ENCODE data around the gene DELE1.

The DELE1 gene

DNA sequence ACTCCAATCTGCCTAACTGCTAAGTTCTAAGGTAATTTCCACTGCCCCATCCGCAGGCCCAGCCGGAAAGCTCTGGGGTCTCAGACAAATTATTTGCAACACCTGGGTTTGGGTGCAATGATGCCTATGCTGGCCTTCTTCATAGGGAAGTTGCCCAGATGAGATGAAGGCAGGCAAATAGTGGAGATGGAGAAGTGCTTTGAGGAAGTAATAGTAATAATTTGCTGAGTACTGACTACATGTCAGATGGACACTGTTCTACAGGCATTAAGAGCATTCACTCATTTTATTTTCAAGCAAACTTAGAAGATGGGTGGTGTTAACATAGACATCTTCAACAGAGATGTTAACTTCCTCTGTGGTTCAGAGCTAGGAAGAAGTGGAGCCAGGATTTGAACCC, 30.5 kb downstream of the DELE1 start:
- no peak for DNase-seq (ENCODE audit: extremely low read depth in 1 of 2, low read depth in 1 of 2)

DNA sequence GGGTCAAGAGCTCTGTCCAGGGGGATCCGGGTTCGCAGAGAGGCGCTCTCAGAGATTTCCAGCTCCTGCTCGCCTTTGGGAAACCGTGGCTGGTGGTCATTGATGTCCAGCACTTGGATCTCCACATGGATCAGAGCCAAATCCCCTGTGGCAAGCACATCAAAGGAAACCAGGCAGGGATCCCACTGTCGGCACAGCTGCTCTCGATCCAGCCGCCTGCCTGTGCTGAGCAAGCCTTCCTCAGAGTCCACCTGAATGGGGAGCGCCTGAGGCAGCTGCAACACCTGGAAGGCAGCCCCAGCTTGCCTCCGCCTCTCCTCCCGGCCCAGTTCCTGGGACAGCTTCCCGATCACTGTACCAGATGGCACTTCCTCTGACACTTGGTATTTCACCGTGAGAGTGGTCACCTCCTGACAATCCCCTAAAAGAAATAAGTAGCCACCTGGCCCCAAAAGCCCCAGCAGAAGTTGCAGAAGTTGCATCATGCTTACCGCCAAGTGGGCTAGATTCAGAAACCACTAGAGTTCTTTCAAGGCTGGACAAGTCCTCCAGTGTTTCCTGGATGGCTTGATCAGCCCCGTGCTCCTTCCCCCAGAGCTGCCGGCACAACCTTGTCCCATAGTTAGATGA, 33.8 kb downstream of the DELE1 start:
- DNase-seq (ENCODE audit: extremely low read depth in 1 of 2, low read depth in 1 of 2) = no peak

DNA sequence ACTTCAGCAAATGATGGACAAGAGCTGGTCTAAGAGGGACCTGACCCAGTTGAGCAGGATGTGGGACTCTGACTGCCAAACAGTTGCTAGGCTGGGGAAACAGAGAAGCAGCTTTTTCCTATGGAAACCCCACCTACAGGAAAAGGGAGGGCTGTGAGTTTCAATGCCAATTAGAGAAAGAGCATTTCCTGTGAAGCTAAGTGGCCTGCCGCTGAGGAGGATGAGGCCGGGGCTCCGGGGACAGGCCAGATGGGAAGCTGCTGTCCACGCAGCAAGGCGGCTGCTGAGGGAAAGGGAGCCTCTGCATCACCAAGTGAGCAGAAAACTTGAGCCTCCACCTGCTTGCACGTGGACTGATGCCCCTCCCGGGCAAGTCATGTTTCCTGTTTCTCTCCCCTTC, 34.4 kb downstream of the DELE1 start, which contains the start of gene PCDH12:
TSS of gene PCDH12 (minus strand) at position 90 of the 400 bp plus-strand sequence. CDS start 351 bp downstream, outside the sequence.
- DNase-seq (ENCODE audit: extremely low read depth in 1 of 2, low read depth in 1 of 2) = no peak

DNA sequence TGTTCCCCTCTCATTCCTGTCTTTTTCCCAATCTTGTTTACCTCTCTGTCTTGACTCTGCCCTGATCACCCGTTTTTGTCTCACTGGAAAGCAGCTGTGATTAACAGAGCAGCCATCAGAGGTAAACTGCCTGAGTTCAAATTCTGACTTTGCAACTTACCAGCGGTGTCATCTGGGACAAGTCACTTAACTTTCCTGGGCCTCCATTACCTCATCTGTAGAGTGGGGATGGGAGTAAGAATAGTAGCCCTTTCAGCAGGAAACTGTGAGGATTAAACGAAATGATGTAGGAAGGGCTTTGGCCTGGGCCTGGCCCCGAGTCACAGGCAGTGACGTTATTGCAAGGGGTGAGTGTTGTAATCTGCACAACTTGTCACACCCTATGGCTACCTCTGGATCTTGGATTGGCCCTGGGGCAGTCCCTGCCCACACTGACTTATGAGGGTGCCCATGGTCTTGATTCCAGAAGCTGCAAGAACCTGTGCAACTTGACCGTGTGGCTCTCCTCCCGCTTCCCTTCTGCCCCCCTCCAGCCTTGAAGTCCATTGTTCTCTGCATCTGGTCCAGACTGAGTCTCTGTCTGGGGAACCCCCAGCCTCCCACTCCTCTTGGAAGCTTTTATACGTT, 35.0 kb downstream of the DELE1 start:
- DNase-seq (ENCODE audit: extremely low read depth in 1 of 2, low read depth in 1 of 2) = no peak

DNA sequence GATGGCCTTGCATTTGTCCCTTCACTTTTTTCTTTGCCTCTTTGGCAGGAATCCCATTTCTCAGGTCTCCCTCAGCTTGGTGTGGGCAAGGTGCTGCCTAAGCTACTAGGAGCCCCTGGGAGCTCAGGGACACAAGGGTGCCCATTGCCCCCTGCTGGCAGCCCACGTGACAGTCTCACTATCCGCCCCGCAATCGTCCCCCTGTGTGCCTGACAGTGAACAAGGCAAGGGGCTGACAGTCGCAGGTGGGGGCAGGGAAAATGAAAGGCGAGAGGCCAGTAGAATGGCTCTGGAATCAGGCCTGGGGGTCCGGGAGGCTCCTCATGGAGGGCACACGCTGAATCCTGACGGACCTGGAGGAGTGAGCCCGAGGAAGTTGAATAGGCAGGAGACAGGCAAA, 36.3 kb downstream of the DELE1 start:
- DNase-seq (ENCODE audit: extremely low read depth in 1 of 2, low read depth in 1 of 2) = no peak

DNA sequence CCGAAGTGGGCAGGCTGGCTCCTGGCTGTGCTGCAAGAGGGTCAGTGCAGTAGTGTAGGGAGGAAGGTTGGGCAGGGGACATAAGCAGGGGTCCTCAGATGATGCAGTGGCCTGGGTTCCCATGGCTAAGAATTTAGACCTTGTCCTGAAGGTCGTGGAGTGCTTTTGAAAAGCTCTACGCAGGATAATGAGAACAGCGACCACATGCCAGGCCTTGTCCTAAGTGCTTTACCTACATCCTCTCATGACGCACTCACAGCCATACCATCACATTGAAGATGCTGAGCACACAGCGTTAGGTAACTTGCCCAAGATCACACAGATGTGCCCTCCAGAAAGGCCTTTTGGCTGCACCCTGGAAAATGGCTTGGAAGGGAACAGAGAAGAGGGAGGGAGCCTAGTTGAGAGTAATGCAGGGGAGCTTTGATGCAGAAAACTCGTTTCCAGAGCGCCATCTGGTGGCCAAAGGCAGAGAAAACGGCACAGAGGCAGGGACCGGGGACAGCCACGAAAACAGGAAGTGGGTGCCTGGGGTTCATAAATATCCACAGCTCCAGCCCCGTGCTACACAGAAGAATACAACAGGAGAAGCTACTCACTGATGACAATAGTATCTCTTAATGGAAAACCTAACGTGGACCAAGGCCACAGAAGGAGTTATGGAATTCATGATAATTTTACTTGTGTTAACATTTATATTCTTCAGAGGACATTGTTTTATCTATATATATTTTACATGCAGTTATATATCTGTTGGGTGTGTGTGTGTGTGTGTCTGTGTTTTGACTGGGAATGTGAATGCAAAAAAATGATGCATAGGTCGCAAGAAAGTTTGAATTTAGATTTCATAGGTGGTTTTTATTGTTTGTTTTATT, 37.0 kb downstream of the DELE1 start:
- DNase-seq (ENCODE audit: extremely low read depth in 1 of 2, low read depth in 1 of 2) = peak; percentile 73 to 79

- DNase-seq (ENCODE audit: extremely low read depth in 1 of 2, low read depth in 1 of 2) = no peak
Observed at GRCh38 chr5:141961466-141961865, 37.8 kb downstream of the DELE1 start.

DNA sequence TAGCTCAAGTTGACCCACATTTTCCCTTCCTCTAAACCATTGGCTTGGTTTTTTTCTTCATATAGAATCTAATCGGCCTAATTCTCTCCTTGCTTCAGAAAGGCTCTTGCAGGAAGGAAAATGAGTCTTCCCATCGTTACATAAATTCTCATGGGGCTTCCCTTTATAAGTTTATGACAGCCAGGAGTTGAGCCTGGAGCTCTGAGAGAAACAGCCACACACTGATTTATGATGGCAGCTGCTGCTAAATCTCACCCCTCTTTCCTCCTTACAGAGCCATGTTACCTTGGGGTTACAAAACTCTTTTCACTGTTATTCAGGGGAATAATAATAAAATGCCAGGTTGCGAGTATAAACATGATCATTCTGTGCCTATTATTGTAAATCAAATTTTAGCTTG, 40.0 kb downstream of the DELE1 start:
- no peak for DNase-seq (ENCODE audit: extremely low read depth in 1 of 2, low read depth in 1 of 2)

DNA sequence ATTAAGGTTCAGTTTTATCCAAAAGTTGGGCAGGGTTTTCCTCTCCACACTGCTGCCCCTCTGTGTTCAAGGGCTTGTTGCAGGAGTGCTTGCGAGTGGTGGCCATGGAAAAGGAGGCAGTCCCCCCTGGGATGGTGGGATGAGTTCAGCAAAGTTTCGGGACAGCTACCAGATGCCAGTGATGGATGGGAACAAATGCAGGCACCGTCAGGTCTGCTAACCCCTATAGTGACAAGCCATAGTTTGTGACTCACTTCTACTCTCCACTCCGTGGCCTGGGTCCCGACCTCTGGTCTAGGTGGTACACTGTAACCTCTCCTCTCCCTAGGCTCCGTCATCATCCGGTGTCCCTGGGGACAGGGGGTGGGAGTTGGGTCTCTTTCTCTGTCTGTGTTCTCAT, 41.4 kb downstream of the DELE1 start:
- DNase-seq (ENCODE audit: extremely low read depth in 1 of 2, low read depth in 1 of 2) = no peak

- no peak for DNase-seq (ENCODE audit: extremely low read depth in 1 of 2, low read depth in 1 of 2)
Observed at GRCh38 chr5:141966275-141966962, 42.7 kb downstream of the DELE1 start.

DNA sequence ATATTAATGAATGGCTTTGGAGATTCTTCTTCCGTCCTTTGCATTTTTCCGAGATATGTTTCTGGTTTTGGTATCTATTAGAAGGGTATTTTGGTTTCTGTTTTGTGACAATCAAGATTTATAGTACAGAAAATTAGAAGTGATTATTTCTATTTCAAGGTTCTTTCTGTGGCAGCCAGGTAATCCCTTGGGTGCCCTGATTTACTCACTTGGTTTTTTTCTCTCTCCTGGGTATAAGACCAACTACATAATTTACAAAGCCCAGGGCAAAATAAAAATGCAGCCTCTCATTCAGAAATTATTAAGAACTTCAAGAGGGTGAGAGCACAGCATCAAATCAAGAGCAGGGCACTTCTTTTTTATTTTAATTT, 43.3 kb downstream of the DELE1 start:
- DNase-seq (ENCODE audit: extremely low read depth in 1 of 2, low read depth in 1 of 2) = no peak

GRCh38 chr5:141968914-141969608, 45.4 kb downstream of the DELE1 start, which contains the start of gene RNF14:
Gene RNF14, plus strand, starts transcription at chr5:141969105. Its CDS starts 4,484 bp downstream, at chr5:141973589.
- peak; percentile 92 to 94 for DNase-seq (ENCODE audit: extremely low read depth in 1 of 2, low read depth in 1 of 2)

DNA sequence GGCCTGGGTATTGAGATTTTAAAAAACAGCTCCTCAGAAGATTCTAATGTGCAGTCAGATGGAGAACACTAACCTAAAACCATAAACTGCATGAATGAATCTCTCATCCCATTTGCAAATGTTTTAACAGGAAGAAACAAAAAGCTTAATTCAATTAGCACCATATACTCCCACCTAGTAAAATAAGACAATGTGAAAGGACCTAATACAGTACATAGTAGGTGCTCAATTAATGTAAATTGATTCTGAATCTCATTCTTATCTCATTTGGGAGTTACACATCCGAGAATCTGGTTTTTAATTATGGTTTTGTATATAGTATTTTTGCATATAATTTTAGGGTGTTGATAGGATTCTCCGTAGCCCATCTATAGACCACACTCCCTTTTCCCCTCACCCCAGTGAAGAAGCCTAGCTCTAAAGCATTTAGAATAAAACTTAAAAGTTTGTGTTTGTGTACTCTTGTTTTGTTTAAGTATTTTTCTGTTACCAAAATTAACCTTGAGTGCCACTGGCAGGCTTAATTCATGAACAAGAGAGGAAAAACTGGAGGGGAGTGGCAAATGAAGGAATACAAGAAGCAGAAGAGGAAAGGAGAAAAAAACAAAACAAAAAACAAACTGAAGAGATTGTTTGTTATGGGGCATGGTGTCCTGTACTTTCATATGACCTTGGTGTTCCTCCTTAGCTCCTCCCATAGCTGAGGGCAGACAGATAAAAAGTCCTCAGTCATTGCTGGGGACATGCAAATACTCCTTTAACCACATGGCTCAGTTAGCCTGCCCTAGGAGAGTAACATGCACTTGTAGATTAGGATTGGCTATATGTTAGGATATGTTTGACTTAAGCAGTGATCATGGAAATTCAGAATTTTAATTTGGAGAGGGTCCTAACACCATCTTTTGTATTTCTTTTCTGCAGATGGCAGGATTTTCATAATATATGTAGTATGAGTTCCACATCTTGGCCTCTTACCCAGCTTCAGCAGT, 46.4 kb downstream of the DELE1 start:
- DNase-seq (ENCODE audit: extremely low read depth in 1 of 2, low read depth in 1 of 2) = no peak

GRCh38 chr5:141973871-141974595, 50.4 kb downstream of the DELE1 start:
- DNase-seq (ENCODE audit: extremely low read depth in 1 of 2, low read depth in 1 of 2) = no peak

DNA sequence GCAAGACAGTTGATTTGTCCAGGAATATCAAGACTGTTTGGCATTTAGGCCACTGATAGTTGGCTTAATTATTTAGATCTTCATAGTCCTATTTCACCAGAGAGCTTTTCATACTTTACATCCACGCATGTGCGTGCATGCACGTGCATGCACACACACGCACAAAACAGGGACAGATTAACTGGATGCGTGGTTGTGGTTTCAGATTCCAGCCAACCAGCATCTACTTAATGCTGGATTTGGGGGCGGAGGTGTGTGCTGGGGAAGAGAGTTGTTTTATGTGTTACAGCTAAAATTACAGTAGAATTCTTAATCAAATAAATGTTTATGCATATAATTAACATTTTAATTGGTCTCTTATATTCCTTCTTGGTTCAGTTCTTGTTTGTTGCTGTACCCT, 52.5 kb downstream of the DELE1 start:
- no peak for DNase-seq (ENCODE audit: extremely low read depth in 1 of 2, low read depth in 1 of 2)

DNA sequence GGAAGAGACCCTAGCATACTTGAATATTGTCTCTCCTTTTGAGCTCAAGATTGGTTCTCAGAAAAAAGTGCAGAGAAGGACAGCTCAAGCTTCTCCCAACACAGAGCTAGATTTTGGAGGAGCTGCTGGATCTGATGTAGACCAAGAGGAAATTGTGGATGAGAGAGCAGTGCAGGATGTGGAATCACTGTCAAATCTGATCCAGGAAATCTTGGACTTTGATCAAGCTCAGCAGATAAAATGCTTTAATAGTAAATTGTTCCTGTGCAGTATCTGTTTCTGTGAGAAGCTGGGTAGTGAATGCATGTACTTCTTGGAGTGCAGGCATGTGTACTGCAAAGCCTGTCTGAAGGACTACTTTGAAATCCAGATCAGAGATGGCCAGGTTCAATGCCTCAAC, 54.7 kb downstream of the DELE1 start:
- no peak for DNase-seq (ENCODE audit: extremely low read depth in 1 of 2, low read depth in 1 of 2)

DNA sequence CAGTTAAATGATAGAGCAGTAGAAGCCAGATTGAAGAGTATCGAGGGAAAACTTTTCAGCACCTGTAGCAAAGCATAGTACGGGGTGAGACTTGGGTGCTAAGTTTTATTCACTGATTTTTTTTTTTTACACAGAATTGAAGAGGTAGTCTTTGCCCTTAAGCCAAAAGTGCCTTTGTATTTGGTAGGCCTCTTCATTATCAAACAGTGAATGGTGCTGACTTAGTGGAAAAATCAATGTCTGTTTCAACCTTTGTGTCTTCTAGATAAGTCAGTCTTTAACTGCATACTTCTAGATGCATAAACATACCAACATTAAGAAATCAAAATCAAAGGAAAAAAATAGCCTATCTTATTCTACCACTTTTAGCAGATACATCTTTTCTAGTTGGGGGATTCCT, 59.0 kb downstream of the DELE1 start:
- no peak for DNase-seq (ENCODE audit: extremely low read depth in 1 of 2, low read depth in 1 of 2)

GRCh38 chr5:141986072-141986471, 62.4 kb downstream of the DELE1 start:
- no peak for DNase-seq (ENCODE audit: extremely low read depth in 1 of 2, low read depth in 1 of 2)

GRCh38 chr5:141989720-141990119, 66.0 kb downstream of the DELE1 start:
- DNase-seq (ENCODE audit: extremely low read depth in 1 of 2, low read depth in 1 of 2) = no peak

All from stimulated activated CD8-positive, alpha-beta memory T cell treated with anti-CD3 and anti-CD28 coated beads, Interleukin-7, amount 100 ng/mL, for 48 hours (primary cell).